ENCODE results near the gene ANKLE2.

DNA sequence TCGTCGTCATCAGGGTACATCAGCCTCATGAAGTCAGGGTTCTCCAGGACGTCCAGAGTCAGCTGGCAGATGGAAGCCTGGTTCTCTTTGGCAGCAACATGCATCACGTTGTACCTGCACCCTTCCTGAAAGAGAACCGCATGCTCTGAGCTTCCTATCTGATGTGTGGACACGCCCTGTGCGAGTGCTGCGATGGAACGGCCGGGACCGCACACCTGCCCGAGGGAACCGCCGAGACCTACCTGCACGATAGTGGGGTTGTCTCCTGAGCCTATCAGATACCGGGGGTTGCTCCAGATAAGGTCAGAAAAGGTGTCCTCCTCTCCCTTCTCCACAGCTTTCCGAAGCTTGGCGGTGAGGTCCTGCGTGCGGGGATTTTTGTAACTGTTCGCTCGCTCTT is 13.7 kb downstream of the ANKLE2 start:
- TF ChIP-seq CTCF (optimal IDR thresholded peaks at IDR 0.05 in 1 of 3, IDR thresholded peaks at IDR 0.05 in 1 of 3, conservative IDR thresholded peaks at IDR 0.05 in 1 of 3; ENCODE audit: extremely low read depth in 1 of 3, insufficient read depth in 2 of 3, low read length in 3 of 3) (no peak), EZH2 (IDR thresholded peaks at IDR 0.05; ENCODE audit: low read length) (no peak)

Measured in keratinocyte (primary cell).